OCI-LY3 (cell line): ENCODE results near the gene STAT6.

Experiments
- H2AFZ ChIP-seq: fragments of 200-600, 300-600 bp; shearing (Covaris generic); 2 replicates; pipeline ENCODE4 v1.6.0; 2014; ENCODE audit warnings: antibody characterized with exemption, low read depth, low read length
- H3K27ac ChIP-seq: fragments of 200-600, 300-600 bp; sonication (generic); 2 replicates; pipeline ENCODE4 v1.5.1; 2014; ENCODE audit warnings: mild to moderate bottlenecking, low read length, moderate library complexity, mixed read lengths
- H3K27me3 ChIP-seq: fragments of 200-600, 300-600 bp; sonication (generic); 2 replicates; pipeline ENCODE4 v1.6.1; 2014; ENCODE audit warnings: low read depth, low read length, mixed read lengths
- H3K36me3 ChIP-seq: fragments of 200-600, 300-600 bp; sonication (generic); replicated peaks from 2 replicates; pipeline ENCODE3; 2014; ENCODE audit warnings: low read depth, low read length, mixed read lengths
- H3K4me1 ChIP-seq: fragments of 300-600, 200-600 bp; sonication (generic); 2 replicates; pipeline ENCODE4 v1.6.1; 2014; ENCODE audit warnings: low read length, mixed read lengths
- H3K4me2 ChIP-seq: fragments of 200-600, 300-600 bp; sonication (generic); 2 replicates; pipeline ENCODE4 v1.6.1; 2014; ENCODE audit warnings: low read length, mixed read lengths
- H3K4me3 ChIP-seq: fragments of 300-600, 200-600 bp; sonication (generic); 2 replicates; pipeline ENCODE4 v1.5.1; 2014; ENCODE audit warnings: antibody characterized with exemption, mild to moderate bottlenecking, low read length, moderate library complexity
- H3K79me2 ChIP-seq: fragments of 300-600, 200-600 bp; shearing (Covaris generic); 2 replicates; pipeline ENCODE4 v1.6.1; 2014; ENCODE audit warnings: mild to moderate bottlenecking, low read length, mixed read lengths
- H3K9ac ChIP-seq: fragments of 300-600, 200-600 bp; shearing (Covaris generic); 2 replicates; pipeline ENCODE4 v1.6.0; 2014; ENCODE audit warnings: mild to moderate bottlenecking, low read length, moderate library complexity
- H3K9me3 ChIP-seq: fragments of 200-600, 300-600 bp; shearing (Covaris generic); 2 replicates; pipeline ENCODE4 v1.6.1; 2014; ENCODE audit warnings: low read length, mixed read lengths; ENCODE audit not compliant: insufficient read depth
- H4K20me1 ChIP-seq: fragments of 200-600, 300-600 bp; sonication (generic); 2 replicates; pipeline ENCODE4 v1.6.1; 2016; ENCODE audit warnings: low read length, mixed read lengths; ENCODE audit not compliant: insufficient read depth
- CTCF ChIP-seq: fragments of 200-600, 300-600 bp; sonication (generic); IDR thresholded peaks from 2 replicates; pipeline ENCODE4 v1.5.1; 2014; ENCODE audit warnings: antibody characterized with exemption, low read length, low read depth
- EZH2phosphoT487 ChIP-seq: fragments of 200-600 bp; shearing (Covaris generic); IDR thresholded peaks from 2 replicates; pipeline ENCODE4 v1.6.1; 2018; ENCODE audit warnings: antibody characterized with exemption, mixed run types, low read depth

STAT6 gene

GRCh38 chr12:57087010-57087690, 24.0 kb downstream of the STAT6 start:
- no peak for TF ChIP-seq EZH2phosphoT487
- TF ChIP-seq CTCF = no peak
- peak overlapping the region; percentile 70 for H3K27ac ChIP-seq
- no peaks in the 10 kb centered on the region for H3K79me2 ChIP-seq
- H3K36me3 ChIP-seq = no peaks in the 10 kb centered on the region
- H3K9me3 ChIP-seq = no peaks in the 10 kb centered on the region
- H4K20me1 ChIP-seq = no peaks in the 10 kb centered on the region
- peak overlapping the region; percentile 96 for H3K9ac ChIP-seq
- no peaks in the 10 kb centered on the region for H3K27me3 ChIP-seq
- peaks cover 17% of the 10 kb centered on the region for H3K4me1 ChIP-seq
- peak overlapping the region; percentile 95 for H3K4me3 ChIP-seq
- peak overlapping the region; percentile 90 for H3K4me2 ChIP-seq
- peak overlapping the region; percentile 67 for H2AFZ ChIP-seq

- Histone ChIP-seq H3K4me3 (peak overlapping the region; percentile 95), H4K20me1 (no peaks in the 10 kb centered on the region), H2AFZ (peak overlapping the region; percentile 67), H3K36me3 (no peaks in the 10 kb centered on the region), H3K9ac (peak overlapping the region; percentile 96), H3K4me2 (peak overlapping the region; percentile 90), H3K4me1 (peaks cover 17% of the 10 kb centered on the region), H3K27me3 (no peaks in the 10 kb centered on the region), H3K79me2 (no peaks in the 10 kb centered on the region), H3K9me3 (no peaks in the 10 kb centered on the region), H3K27ac (peak overlapping the region; percentile 70)
- TF ChIP-seq EZH2phosphoT487 = no peak
- peak; percentile 56 for TF ChIP-seq CTCF
Observed at GRCh38 chr12:57086493-57087009, 24.6 kb downstream of the STAT6 start.

- Histone ChIP-seq H3K4me2 (peak overlapping the region; percentile 90), H3K4me1 (peaks cover 17% of the 10 kb centered on the region), H3K36me3 (no peaks in the 10 kb centered on the region), H3K4me3 (peak overlapping the region; percentile 95), H4K20me1 (no peaks in the 10 kb centered on the region), H3K27me3 (no peaks in the 10 kb centered on the region), H3K79me2 (no peaks in the 10 kb centered on the region), H3K9ac (peak overlapping the region; percentile 96), H3K9me3 (no peaks in the 10 kb centered on the region), H3K27ac (no peak overlapping the region), H2AFZ (peak overlapping the region; percentile 36; the same call in 1 of the 2 replicates)
- TF ChIP-seq EZH2phosphoT487 (no peak), CTCF (no peak)
Observed at GRCh38 chr12:57085999-57086492, 25.1 kb downstream of the STAT6 start.

GRCh38 chr12:57080855-57081254, 30.3 kb downstream of the STAT6 start:
- H3K4me1 ChIP-seq = peaks cover 11% of the 10 kb centered on the region
- TF ChIP-seq CTCF (no peak), EZH2phosphoT487 (no peak)
- H3K9me3 ChIP-seq = no peaks in the 10 kb centered on the region

More at GRCh38 chr12:57080855-57081254, 30.3 kb downstream of the STAT6 start:
- no peak overlapping the region for H2AFZ ChIP-seq
- H3K4me2 ChIP-seq = no peak overlapping the region
- H3K9ac ChIP-seq = no peak overlapping the region
- no peak overlapping the region for H3K4me3 ChIP-seq
- H3K36me3 ChIP-seq = peaks cover 4% of the 10 kb centered on the region
- no peak overlapping the region for H3K27ac ChIP-seq
- H3K27me3 ChIP-seq = no peaks in the 10 kb centered on the region
- H3K79me2 ChIP-seq = peaks cover 26% of the 10 kb centered on the region
- H4K20me1 ChIP-seq = no peaks in the 10 kb centered on the region
